Bronchial epithelial cell (primary cell): ENCODE measurements around the gene KLHL34. TPM values are rescaled to one million over a fixed set of nuclear protein-coding genes. Genes with fewer than 3 reads are reported as not detected.
A peak's percentile ranks its signal among the peaks of the same experiment; 100 is the strongest.

ENCODE experiments used
- DNase-seq: peaks from one replicate; pipeline ENCODE4 v3.0.0-alpha.2; 2010; ENCODE audit warnings: low read depth
- FAIRE-seq: peaks from 2 replicates; lab custom pipeline; 2011; peaks lifted over from hg19 to GRCh38; lab: Jason Lieb, UNC
- H3K27me3 ChIP-seq: 2 replicates; pipeline ENCODE4 v1.5.1; 2011; ENCODE audit warnings: low read length; ENCODE audit not compliant: control insufficient read depth, insufficient read depth
- H3K36me3 ChIP-seq: 2 replicates; pipeline ENCODE4 v1.5.1; 2011; ENCODE audit warnings: low read length; ENCODE audit not compliant: control insufficient read depth, insufficient read depth
- H3K4me3 ChIP-seq: 2 replicates; pipeline ENCODE4 v1.5.1; 2011; ENCODE audit warnings: mild to moderate bottlenecking, low read depth, low read length, control low read depth
- total RNA-seq: library from RNA; depleted of rRNA; stranded (reverse); fragments of >200 nt; gene quantifications from 2 replicates; pipeline ENCODE4 v1.2.1, GENCODE V29; 2014
- TF ChIP-seq, protein P1 (sequence below): IDR thresholded peaks from 2 replicates; pipeline ENCODE4 v1.5.1; 2011; ENCODE audit warnings: mild to moderate bottlenecking, moderate library complexity, low read length, control low read depth, inconsistent platforms; ENCODE audit not compliant: insufficient read depth, severe bottlenecking

The KLHL34 gene
- total RNA-seq, 1 donor from 2014 or later, result not detected

DNA sequence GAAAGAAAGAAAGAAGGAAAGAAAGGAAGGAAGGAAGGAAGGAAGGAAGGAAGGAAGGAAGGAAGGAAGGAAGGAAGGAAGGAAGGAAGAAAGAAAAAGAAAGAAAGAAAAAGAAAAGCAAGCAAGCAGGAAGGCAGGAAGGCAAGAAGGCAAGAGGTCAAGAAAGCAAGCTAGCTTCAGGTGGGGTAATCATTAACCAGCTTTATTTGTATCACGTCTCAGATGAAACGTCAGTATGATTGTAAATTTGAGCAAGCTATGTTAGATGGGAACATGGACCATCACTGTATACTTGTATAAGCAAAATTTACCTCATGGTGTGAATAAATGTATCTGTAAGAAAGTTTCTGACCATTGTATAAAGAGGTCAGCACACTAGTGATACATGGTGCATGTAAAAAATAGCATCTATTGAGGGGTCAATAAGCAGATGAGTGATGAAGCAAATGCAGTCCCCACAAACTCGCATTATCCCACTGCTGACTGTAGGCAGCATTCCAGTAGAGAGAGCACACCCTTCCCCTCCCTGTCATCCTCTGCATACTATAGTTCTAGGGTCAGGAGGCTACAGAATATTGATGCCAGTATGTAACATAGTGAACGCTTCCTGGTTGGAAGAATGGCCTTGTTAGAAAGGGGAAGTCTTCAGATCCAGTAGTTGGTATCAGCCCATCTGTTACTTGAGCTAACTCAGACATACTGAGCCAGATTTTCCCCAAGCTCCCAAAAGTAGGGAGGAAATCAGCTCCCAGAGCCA lies 16.5 kb upstream of the KLHL34 start:
- Histone ChIP-seq H3K4me3 (no peak overlapping the region), H3K36me3 (no peaks in the 10 kb centered on the region), H3K27me3 (no peaks in the 10 kb centered on the region)
- TF ChIP-seq, protein P1, sequence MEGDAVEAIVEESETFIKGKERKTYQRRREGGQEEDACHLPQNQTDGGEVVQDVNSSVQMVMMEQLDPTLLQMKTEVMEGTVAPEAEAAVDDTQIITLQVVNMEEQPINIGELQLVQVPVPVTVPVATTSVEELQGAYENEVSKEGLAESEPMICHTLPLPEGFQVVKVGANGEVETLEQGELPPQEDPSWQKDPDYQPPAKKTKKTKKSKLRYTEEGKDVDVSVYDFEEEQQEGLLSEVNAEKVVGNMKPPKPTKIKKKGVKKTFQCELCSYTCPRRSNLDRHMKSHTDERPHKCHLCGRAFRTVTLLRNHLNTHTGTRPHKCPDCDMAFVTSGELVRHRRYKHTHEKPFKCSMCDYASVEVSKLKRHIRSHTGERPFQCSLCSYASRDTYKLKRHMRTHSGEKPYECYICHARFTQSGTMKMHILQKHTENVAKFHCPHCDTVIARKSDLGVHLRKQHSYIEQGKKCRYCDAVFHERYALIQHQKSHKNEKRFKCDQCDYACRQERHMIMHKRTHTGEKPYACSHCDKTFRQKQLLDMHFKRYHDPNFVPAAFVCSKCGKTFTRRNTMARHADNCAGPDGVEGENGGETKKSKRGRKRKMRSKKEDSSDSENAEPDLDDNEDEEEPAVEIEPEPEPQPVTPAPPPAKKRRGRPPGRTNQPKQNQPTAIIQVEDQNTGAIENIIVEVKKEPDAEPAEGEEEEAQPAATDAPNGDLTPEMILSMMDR, result no peak
- FAIRE-seq (no peak), DNase-seq (no peak)

DNA sequence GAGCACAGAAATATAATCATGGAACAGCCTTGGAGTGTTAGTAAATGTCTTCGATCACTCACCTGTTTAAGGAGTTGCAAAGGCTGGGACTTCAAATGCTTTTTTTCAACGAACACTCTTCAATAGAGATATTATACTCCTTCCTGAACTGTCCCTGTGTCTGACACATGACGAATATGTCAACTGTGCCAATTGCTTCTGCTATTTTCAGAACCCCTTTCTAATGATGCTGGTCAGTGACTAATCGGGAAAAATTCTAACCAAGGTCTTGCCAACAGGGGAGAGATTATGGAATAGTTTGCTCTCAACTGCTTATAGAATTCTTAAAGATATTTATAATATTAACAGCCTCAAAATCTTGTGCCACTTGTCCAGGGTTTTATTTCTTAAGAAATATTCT lies 8.5 kb upstream of the KLHL34 start:
- H3K36me3 ChIP-seq, result no peaks in the 10 kb centered on the region
- DNase-seq (no peak), FAIRE-seq (no peak)
- TF ChIP-seq, protein P1, result no peak
- no peak overlapping the region for H3K4me3 ChIP-seq
- H3K27me3 ChIP-seq, result no peaks in the 10 kb centered on the region

GRCh38 chrX:21666252-21666651 lies 8.1 kb upstream of the KLHL34 start:
- Histone ChIP-seq H3K27me3 (no peaks in the 10 kb centered on the region), H3K4me3 (no peak overlapping the region), H3K36me3 (no peaks in the 10 kb centered on the region)
- no peak for FAIRE-seq
- TF ChIP-seq, protein P1, result no peak
- no peak for DNase-seq

DNA sequence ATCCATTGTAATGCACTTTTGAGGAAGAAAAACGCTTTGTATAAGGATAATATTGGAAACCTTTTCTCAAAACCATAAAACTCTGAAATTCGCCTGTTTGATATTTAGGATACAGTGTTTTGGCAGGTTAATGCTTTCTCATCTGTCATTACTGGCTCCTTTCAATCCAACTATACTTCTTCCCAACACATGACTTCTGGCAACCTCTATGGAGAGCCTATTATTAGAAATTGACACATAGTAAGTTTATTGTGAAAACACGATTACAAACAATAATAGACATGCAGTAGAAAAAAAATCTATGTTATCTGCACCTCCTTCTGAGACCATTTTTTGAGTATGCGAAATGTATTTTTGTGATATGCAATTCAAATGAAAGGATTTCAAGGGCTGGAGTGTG lies 4.6 kb upstream of the KLHL34 start:
- TF ChIP-seq, protein P1, result no peak
- Histone ChIP-seq H3K4me3 (no peak overlapping the region), H3K27me3 (no peaks in the 10 kb centered on the region), H3K36me3 (no peaks in the 10 kb centered on the region)
- FAIRE-seq, result no peak
- DNase-seq, result no peak

GRCh38 chrX:21661316-21661715 lies 3.2 kb upstream of the KLHL34 start:
- TF ChIP-seq, protein P1, result no peak
- DNase-seq (peak; percentile 59), FAIRE-seq (no peak)
- no peak overlapping the region for H3K4me3 ChIP-seq
- H3K36me3 ChIP-seq, result no peaks in the 10 kb centered on the region
- H3K27me3 ChIP-seq, result peaks cover 2% of the 10 kb centered on the region

DNA sequence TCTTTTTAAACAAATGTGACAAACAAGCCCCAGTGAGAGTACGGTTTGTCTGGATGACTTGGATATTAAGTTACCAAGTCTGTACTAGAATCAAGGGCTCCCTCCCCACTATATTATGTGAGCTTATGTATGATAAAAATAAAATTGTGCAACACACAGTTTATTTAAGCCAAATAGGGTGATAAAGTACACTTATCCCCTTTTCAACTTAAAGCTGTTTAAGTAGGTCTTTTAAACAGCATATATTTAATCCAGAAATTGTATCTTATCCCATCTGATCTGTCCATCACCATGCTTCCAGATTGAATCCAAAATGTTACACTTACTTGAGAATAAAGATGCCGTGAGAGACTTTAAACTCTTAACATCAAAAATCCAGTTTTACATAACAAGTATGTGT lies 2.0 kb upstream of the KLHL34 start:
- H3K4me3 ChIP-seq, result no peak overlapping the region
- TF ChIP-seq, protein P1, result no peak
- H3K27me3 ChIP-seq, result peaks cover 2% of the 10 kb centered on the region
- DNase-seq (no peak), FAIRE-seq (no peak)
- H3K36me3 ChIP-seq, result no peaks in the 10 kb centered on the region
